Mesenchymal stem cell (in vitro differentiated cells and primary cell): ENCODE data around the gene SH2D7.

ENCODE experiments used
- DNase-seq: peaks from one replicate; pipeline ENCODE4 v3.0.0-alpha.2; 2013
- H2AFZ ChIP-seq: one replicate; pipeline ENCODE4 v1.6.1; 2013; ENCODE audit warnings: low read depth, mild to moderate bottlenecking, control low read depth, inconsistent platforms, low read length, moderate library complexity
- H2AK5ac ChIP-seq: 2 replicates; pipeline ENCODE4 v1.6.1; 2013; ENCODE audit warnings: low read length, moderate library complexity, mild to moderate bottlenecking, inconsistent platforms; ENCODE audit not compliant: severe bottlenecking
- H2BK120ac ChIP-seq: one replicate; pipeline ENCODE4 v1.6.1; 2013; ENCODE audit warnings: low read depth, mild to moderate bottlenecking, inconsistent platforms, low read length, moderate library complexity
- H2BK12ac ChIP-seq, 2 experiments: one replicate each; pipeline ENCODE4 v1.6.1; 2013; ENCODE audit warnings: inconsistent platforms in 2 of 2, low read length in 2 of 2, mild to moderate bottlenecking in 2 of 2, moderate library complexity in 2 of 2, control low read depth in 1 of 2
- H2BK15ac ChIP-seq: one replicate; pipeline ENCODE4 v1.6.1; 2013; ENCODE audit warnings: mild to moderate bottlenecking, low read depth, inconsistent platforms; ENCODE audit not compliant: poor library complexity, severe bottlenecking
- H2BK5ac ChIP-seq: 2 replicates; pipeline ENCODE4 v1.6.1; 2013; ENCODE audit warnings: low read depth, mild to moderate bottlenecking, low read length, control low read depth, inconsistent platforms; ENCODE audit not compliant: poor library complexity, severe bottlenecking
- H3K14ac ChIP-seq, 2 experiments: one replicate each; pipeline ENCODE4 v1.6.1; 2013; ENCODE audit warnings: inconsistent platforms in 2 of 2, low read length in 2 of 2, control low read depth in 1 of 2, mild to moderate bottlenecking in 1 of 2, moderate library complexity in 1 of 2
- H3K18ac ChIP-seq, 2 experiments: one replicate each; pipeline ENCODE4 v1.6.1; 2013; ENCODE audit warnings: inconsistent platforms in 2 of 2, low read length in 2 of 2, control low read depth in 1 of 2, low read depth in 1 of 2, mild to moderate bottlenecking in 1 of 2
- H3K23ac ChIP-seq, 2 experiments: one replicate each; pipeline ENCODE4 v1.6.1; 2013; ENCODE audit warnings: inconsistent platforms in 2 of 2, low read length in 2 of 2, mild to moderate bottlenecking in 2 of 2, moderate library complexity in 2 of 2, control low read depth in 1 of 2
- H3K27ac ChIP-seq: 2 replicates; pipeline ENCODE4 v1.5.1; 2013; ENCODE audit warnings: mild to moderate bottlenecking, moderate library complexity, low read length, control low read depth, inconsistent platforms; ENCODE audit not compliant: poor library complexity, severe bottlenecking
- H3K27me3 ChIP-seq, 2 experiments: 2 replicates each; pipeline versions ENCODE4 v1.6.1 to v1.7.0; 2013; ENCODE audit warnings: low read length in 2 of 2, mild to moderate bottlenecking in 2 of 2, moderate library complexity in 2 of 2, control low read depth in 1 of 2, inconsistent platforms in 1 of 2; ENCODE audit not compliant: control insufficient read depth in 1 of 2, insufficient read depth in 1 of 2
- H3K36me3 ChIP-seq, 2 experiments: 2 replicates each; pipeline versions ENCODE4 v1.6.1 to v1.7.0; 2013; ENCODE audit warnings: low read length in 2 of 2, control low read depth in 1 of 2, inconsistent platforms in 1 of 2, low read depth in 1 of 2, mild to moderate bottlenecking in 1 of 2; ENCODE audit not compliant: insufficient read depth in 2 of 2, control insufficient read depth in 1 of 2
- H3K4ac ChIP-seq, 2 experiments: one replicate each; pipeline ENCODE4 v1.6.1; 2013; ENCODE audit warnings: inconsistent platforms in 2 of 2, low read length in 2 of 2, mild to moderate bottlenecking in 2 of 2, moderate library complexity in 2 of 2, control low read depth in 1 of 2, low read depth in 1 of 2
- H3K4me1 ChIP-seq: 2 replicates; pipeline ENCODE4 v1.6.1; 2013; ENCODE audit warnings: low read depth, low read length, control low read depth; ENCODE audit not compliant: control insufficient read depth, insufficient read depth
- H3K4me2 ChIP-seq: 2 replicates; pipeline ENCODE4 v1.6.1; 2013; ENCODE audit warnings: low read length, mild to moderate bottlenecking, inconsistent platforms; ENCODE audit not compliant: poor library complexity, severe bottlenecking
- H3K4me3 ChIP-seq, 2 experiments: 2 replicates each; pipeline versions ENCODE4 v1.5.1 to v1.7.0; 2013; ENCODE audit warnings: low read length in 2 of 2, mild to moderate bottlenecking in 2 of 2, control low read depth in 1 of 2, low read depth in 1 of 2; ENCODE audit not compliant: insufficient read depth in 1 of 2
- H3K79me1 ChIP-seq: replicated peaks from 2 replicates; pipeline ENCODE4 v1.6.1; 2013; ENCODE audit warnings: mild to moderate bottlenecking, control low read depth, low read length, inconsistent platforms; ENCODE audit not compliant: poor library complexity, severe bottlenecking
- H3K9ac ChIP-seq: 2 replicates; pipeline ENCODE4 v1.7.0; 2013; ENCODE audit warnings: mild to moderate bottlenecking, low read length, moderate library complexity
- H3K9me3 ChIP-seq: 2 replicates; pipeline ENCODE4 v1.7.0; 2013; ENCODE audit warnings: mild to moderate bottlenecking, low read length; ENCODE audit not compliant: control insufficient read depth
- H4K8ac ChIP-seq: one replicate; pipeline ENCODE4 v1.6.1; 2013; ENCODE audit warnings: inconsistent platforms, mild to moderate bottlenecking, low read length, moderate library complexity
- H4K91ac ChIP-seq: one replicate; pipeline ENCODE4 v1.6.1; 2013; ENCODE audit warnings: mild to moderate bottlenecking, low read length, inconsistent platforms
- WGBS: methylation state at CpG from one replicate; pipeline ENCODE4 v1.1.7; 2013; ENCODE audit warnings: mixed read lengths; 5-methylcytosine and 5-hydroxymethylcytosine counted together

The SH2D7 gene

GRCh38 chr15:78057803-78058202 lies 34.6 kb upstream of the SH2D7 start:
- H3K4me3 ChIP-seq = no peak overlapping the region
- H2BK120ac ChIP-seq = no peak overlapping the region
- no peaks in the 10 kb centered on the region for H3K9me3 ChIP-seq
- H3K18ac ChIP-seq = no peak overlapping the region
- H3K4me2 ChIP-seq = no peak overlapping the region
- peak overlapping the region; percentile 89 for H3K27ac ChIP-seq
- H3K4ac ChIP-seq = no peak overlapping the region
- H2BK15ac ChIP-seq = no peak overlapping the region
- no peak overlapping the region for H3K14ac ChIP-seq
- H3K79me1 ChIP-seq = peaks cover 6% of the 10 kb centered on the region
- H3K36me3 ChIP-seq = peaks cover 10 to 16% of the 10 kb centered on the region in 2 experiments
- DNase-seq = no peak
- H2AFZ ChIP-seq = no peak overlapping the region
- H3K23ac ChIP-seq = no peak overlapping the region
- H4K8ac ChIP-seq = no peak overlapping the region
- WGBS = 100% methylated on average over 4 of the region's 5 CpGs
- H2BK5ac ChIP-seq = peak overlapping the region; percentile 84
- H4K91ac ChIP-seq = no peak overlapping the region
- peak overlapping the region; percentile 94 for H2AK5ac ChIP-seq
- peak overlapping the region; percentile 89 for H3K9ac ChIP-seq
- H3K4me1 ChIP-seq = peaks cover 34% of the 10 kb centered on the region
- H3K27me3 ChIP-seq = no peaks in the 10 kb centered on the region
- H2BK12ac ChIP-seq = no peak overlapping the region

- no peak for DNase-seq
- peak overlapping the region; percentile 71 for H2BK15ac ChIP-seq
- peak overlapping the region; percentile 85 for H2AK5ac ChIP-seq
These were observed 33.9 kb upstream of the SH2D7 start for GRCh38 chr15:78058401-78058935.

GRCh38 chr15:78059110-78059839 lies 33.1 kb upstream of the SH2D7 start:
- H3K9ac ChIP-seq = no peak overlapping the region
- H2BK120ac ChIP-seq = no peak overlapping the region
- peak overlapping the region; percentile 15 for H3K27ac ChIP-seq
- no peaks in the 10 kb centered on the region for H3K27me3 ChIP-seq
- no peak overlapping the region for H3K4ac ChIP-seq
- H2AFZ ChIP-seq = no peak overlapping the region
- no peaks in the 10 kb centered on the region for H3K9me3 ChIP-seq
- H2BK15ac ChIP-seq = peak overlapping the region; percentile 95
- H3K4me2 ChIP-seq = no peak overlapping the region
- H2BK5ac ChIP-seq = no peak overlapping the region
- no peak overlapping the region for H3K23ac ChIP-seq
- peaks cover 2% of the 10 kb centered on the region for H3K79me1 ChIP-seq
- H4K8ac ChIP-seq = no peak overlapping the region
- peaks cover 35% of the 10 kb centered on the region for H3K4me1 ChIP-seq
- H3K4me3 ChIP-seq = no peak overlapping the region
- H3K36me3 ChIP-seq = peaks cover 0 to 10% of the 10 kb centered on the region in 2 experiments
- peak; percentile 67 for DNase-seq
- peak overlapping the region; percentile 85 for H2AK5ac ChIP-seq
- peak overlapping the region; percentile 28 to 63 for H2BK12ac ChIP-seq
- 62% methylated on average over 3 of the region's 3 CpGs for WGBS
- peak overlapping the region; percentile 40 to 82 for H3K18ac ChIP-seq
- H4K91ac ChIP-seq = peak overlapping the region; percentile 81
- H3K14ac ChIP-seq = no peak overlapping the region

More at GRCh38 chr15:78058401-78058935, 33.9 kb upstream of the SH2D7 start:
- no peak overlapping the region for H2AFZ ChIP-seq
- H3K36me3 ChIP-seq = peaks cover 3 to 13% of the 10 kb centered on the region in 2 experiments
- H3K9me3 ChIP-seq = no peaks in the 10 kb centered on the region
- H3K18ac ChIP-seq = peak overlapping the region in 1 of 2 experiments; percentile 82
- peaks cover 34% of the 10 kb centered on the region for H3K4me1 ChIP-seq
- H4K91ac ChIP-seq = no peak overlapping the region
- H3K27me3 ChIP-seq = no peaks in the 10 kb centered on the region
- no peak overlapping the region for H2BK12ac ChIP-seq
- H3K9ac ChIP-seq = no peak overlapping the region
- H2BK120ac ChIP-seq = no peak overlapping the region
- no peak overlapping the region for H2BK5ac ChIP-seq
- no peak overlapping the region for H3K4me2 ChIP-seq
- no peak overlapping the region for H3K4me3 ChIP-seq
- no peak overlapping the region for H4K8ac ChIP-seq
- no peak overlapping the region for H3K23ac ChIP-seq
- H3K27ac ChIP-seq = peak overlapping the region; percentile 15
- WGBS = 92% methylated on average over 10 of the region's 10 CpGs
- peaks cover 2% of the 10 kb centered on the region for H3K79me1 ChIP-seq
- peak overlapping the region in 1 of 2 experiments; percentile 58 for H3K14ac ChIP-seq
- H3K4ac ChIP-seq = peak overlapping the region in 1 of 2 experiments; percentile 35

GRCh38 chr15:78060232-78060631 lies 32.1 kb upstream of the SH2D7 start:
- Histone ChIP-seq H2AFZ (no peak overlapping the region), H4K8ac (no peak overlapping the region), H3K9ac (no peak overlapping the region), H3K4me1 (peaks cover 35% of the 10 kb centered on the region), H3K27me3 (no peaks in the 10 kb centered on the region), H2BK120ac (no peak overlapping the region), H2BK5ac (no peak overlapping the region), H3K14ac (no peak overlapping the region), H2BK15ac (no peak overlapping the region), H3K27ac (no peak overlapping the region), H2AK5ac (no peak overlapping the region), H3K4me2 (no peak overlapping the region), H3K79me1 (peaks cover 2% of the 10 kb centered on the region), H3K9me3 (no peaks in the 10 kb centered on the region), H3K23ac (no peak overlapping the region), H3K4me3 (no peak overlapping the region), H3K4ac (no peak overlapping the region), H3K36me3 (peaks cover 0 to 10% of the 10 kb centered on the region in 2 experiments), H3K18ac (no peak overlapping the region), H4K91ac (no peak overlapping the region), H2BK12ac (no peak overlapping the region)
- 96% methylated on average over 5 of the region's 5 CpGs for WGBS
- DNase-seq = no peak
